ENCODE results near the gene RPL21.
A peak's percentile ranks its signal among the peaks of the same experiment; 100 is the strongest.

RPL21 gene

GRCh38 chr13:27257648-27258253 lies 6.4 kb downstream of the RPL21 start:
- no peak overlapping the region for H3K4me3 ChIP-seq (ENCODE audit: low read length)

DNA sequence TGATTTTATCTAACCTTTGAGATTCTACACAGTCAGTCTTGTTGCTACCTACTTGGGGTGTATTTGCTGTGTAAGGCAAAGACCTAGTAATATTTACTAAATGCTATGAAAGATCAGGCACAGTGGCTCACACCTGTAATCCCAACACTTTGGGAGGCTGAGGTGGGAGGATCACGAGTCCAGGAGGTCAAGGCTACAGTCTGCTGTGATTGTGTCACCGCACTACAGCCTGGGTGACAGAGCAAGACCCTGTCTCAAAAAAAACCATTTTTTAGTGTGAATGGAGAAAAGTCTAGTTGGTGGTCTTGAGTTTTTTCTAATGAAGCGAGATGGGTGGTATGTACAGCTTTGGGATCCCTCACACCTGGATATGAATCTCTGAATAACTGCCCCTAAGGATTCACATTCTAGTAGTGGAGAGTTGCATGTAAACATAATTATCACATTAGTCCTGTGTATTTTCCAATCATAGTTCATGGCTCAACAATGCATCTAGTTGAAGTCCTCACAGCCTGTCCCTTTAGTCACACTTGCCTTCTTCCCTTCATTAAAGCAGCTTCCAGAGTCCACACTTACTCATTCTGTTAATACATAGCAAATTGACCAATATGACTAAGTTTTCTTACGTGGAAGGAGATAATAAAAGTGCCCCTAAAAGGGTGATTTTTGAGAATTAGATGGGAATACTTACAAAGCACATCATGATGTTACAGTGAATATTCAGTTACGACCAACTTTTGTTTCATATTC lies 7.5 kb downstream of the RPL21 start:
- DNase-seq (ENCODE audit: low read depth) = no peak
- TF ChIP-seq, protein P1, sequence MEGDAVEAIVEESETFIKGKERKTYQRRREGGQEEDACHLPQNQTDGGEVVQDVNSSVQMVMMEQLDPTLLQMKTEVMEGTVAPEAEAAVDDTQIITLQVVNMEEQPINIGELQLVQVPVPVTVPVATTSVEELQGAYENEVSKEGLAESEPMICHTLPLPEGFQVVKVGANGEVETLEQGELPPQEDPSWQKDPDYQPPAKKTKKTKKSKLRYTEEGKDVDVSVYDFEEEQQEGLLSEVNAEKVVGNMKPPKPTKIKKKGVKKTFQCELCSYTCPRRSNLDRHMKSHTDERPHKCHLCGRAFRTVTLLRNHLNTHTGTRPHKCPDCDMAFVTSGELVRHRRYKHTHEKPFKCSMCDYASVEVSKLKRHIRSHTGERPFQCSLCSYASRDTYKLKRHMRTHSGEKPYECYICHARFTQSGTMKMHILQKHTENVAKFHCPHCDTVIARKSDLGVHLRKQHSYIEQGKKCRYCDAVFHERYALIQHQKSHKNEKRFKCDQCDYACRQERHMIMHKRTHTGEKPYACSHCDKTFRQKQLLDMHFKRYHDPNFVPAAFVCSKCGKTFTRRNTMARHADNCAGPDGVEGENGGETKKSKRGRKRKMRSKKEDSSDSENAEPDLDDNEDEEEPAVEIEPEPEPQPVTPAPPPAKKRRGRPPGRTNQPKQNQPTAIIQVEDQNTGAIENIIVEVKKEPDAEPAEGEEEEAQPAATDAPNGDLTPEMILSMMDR (IDR thresholded peaks at IDR 0.05; ENCODE audit: insufficient read depth, low read depth, low read length, missing control alignments) = no peak
- no peak overlapping the region for H3K4me3 ChIP-seq (ENCODE audit: low read length)

More at GRCh38 chr13:27257648-27258253, 6.4 kb downstream of the RPL21 start:
- TF ChIP-seq, protein P1 (IDR thresholded peaks at IDR 0.05; ENCODE audit: insufficient read depth, low read depth, low read length, missing control alignments) = no peak
- no peak for DNase-seq (ENCODE audit: low read depth)

DNA sequence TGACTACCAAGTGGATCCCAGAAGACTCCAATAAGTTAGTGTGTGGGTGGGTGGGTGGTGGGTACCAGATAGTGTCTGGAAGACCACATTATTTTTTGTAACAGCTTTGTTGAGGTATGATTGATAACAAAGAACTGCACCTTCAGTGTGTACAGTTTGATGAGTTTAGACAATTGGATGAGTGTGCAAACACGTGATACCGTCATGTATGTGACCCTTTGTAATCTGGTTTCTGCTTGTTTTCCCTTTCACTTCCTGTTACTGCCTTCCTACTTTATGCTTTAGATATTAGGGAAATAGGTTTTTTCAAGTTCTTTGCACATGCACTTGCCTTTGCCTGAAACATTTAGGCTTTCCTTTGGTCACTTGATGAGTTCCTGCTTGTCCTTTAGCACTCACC lies 8.5 kb downstream of the RPL21 start:
- TF ChIP-seq, protein P1 (IDR thresholded peaks at IDR 0.05; ENCODE audit: insufficient read depth, low read depth, low read length, missing control alignments) = no peak
- peak; percentile 24 for DNase-seq (ENCODE audit: low read depth)
- no peak overlapping the region for H3K4me3 ChIP-seq (ENCODE audit: low read length)

DNA sequence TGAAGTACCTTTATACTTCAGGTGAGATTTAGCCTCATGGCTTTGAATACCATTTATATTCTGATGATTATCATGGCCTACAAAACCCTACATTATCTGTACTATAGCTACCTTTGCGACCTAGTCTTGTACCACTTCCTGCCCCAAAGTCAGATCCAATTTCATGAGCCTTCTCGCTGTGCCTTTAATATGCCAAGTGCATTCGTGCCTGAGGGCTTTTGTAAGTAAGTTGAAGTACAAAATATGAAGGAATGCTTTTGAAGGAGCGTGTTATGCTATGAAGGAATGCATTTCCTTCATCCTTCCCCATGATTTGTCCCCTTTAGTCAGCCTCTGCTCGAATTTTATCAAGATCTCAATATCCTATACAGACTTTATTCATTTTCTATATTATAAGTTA lies 10.0 kb downstream of the RPL21 start:
- DNase-seq (ENCODE audit: low read depth) = no peak
- TF ChIP-seq, protein P1 (IDR thresholded peaks at IDR 0.05; ENCODE audit: insufficient read depth, low read depth, low read length, missing control alignments) = no peak

GRCh38 chr13:27263438-27263837 lies 12.1 kb downstream of the RPL21 start:
- no peak for DNase-seq (ENCODE audit: low read depth)
- TF ChIP-seq, protein P1 (IDR thresholded peaks at IDR 0.05; ENCODE audit: insufficient read depth, low read depth, low read length, missing control alignments) = no peak
- H3K4me3 ChIP-seq (ENCODE audit: low read length) = no peak overlapping the region

More for the DNA sequence above, 10.0 kb downstream of the RPL21 start:
- H3K4me3 ChIP-seq (ENCODE audit: low read length) = no peak overlapping the region

- DNase-seq (ENCODE audit: low read depth) = peak; percentile 24
- H3K4me3 ChIP-seq (ENCODE audit: low read length) = no peak overlapping the region
- TF ChIP-seq, protein P1 (IDR thresholded peaks at IDR 0.05; ENCODE audit: insufficient read depth, low read depth, low read length, missing control alignments) = no peak
Measured at GRCh38 chr13:27264181-27264580, 12.8 kb downstream of the RPL21 start.
